ENCODE results near the gene CD2BP2. TPM values are rescaled to one million over a fixed set of nuclear protein-coding genes. Genes with fewer than 3 reads are reported as not detected.

Gene CD2BP2
- total RNA-seq, 2 donors from 2014 or later = 32.9 to 46.4 TPM

DNA sequence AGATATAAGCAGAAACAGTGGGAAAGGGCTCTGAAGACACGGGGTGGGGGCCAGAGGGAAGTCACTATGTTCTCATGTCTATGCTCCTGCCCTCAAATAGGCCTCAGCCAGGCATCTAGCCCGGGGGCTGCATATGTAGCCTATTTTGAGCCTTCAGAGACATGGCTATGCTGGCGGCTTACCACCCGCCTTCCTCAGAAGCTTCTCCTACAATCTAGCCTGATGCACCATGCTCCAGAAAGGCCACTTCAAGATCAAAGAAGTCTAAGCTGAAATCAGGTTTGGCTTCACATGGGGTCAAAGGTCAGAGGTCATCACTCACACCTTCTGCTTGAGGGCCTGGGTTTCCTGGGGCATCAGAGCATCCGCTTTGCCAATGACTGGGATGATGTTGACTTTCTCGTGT is 25.7 kb upstream of the CD2BP2 start:
- no peak overlapping the region for H3K4me3 ChIP-seq
- no peak for TF ChIP-seq POLR2A (IDR thresholded peaks at IDR 0.05)
- TF ChIP-seq, protein P1, sequence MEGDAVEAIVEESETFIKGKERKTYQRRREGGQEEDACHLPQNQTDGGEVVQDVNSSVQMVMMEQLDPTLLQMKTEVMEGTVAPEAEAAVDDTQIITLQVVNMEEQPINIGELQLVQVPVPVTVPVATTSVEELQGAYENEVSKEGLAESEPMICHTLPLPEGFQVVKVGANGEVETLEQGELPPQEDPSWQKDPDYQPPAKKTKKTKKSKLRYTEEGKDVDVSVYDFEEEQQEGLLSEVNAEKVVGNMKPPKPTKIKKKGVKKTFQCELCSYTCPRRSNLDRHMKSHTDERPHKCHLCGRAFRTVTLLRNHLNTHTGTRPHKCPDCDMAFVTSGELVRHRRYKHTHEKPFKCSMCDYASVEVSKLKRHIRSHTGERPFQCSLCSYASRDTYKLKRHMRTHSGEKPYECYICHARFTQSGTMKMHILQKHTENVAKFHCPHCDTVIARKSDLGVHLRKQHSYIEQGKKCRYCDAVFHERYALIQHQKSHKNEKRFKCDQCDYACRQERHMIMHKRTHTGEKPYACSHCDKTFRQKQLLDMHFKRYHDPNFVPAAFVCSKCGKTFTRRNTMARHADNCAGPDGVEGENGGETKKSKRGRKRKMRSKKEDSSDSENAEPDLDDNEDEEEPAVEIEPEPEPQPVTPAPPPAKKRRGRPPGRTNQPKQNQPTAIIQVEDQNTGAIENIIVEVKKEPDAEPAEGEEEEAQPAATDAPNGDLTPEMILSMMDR (IDR thresholded peaks at IDR 0.05) = no peak
- TF ChIP-seq POLR2AphosphoS5 (IDR thresholded peaks at IDR 0.05) = no peak
- intact Hi-C loops (cut with DNase I) = no loop called here

DNA sequence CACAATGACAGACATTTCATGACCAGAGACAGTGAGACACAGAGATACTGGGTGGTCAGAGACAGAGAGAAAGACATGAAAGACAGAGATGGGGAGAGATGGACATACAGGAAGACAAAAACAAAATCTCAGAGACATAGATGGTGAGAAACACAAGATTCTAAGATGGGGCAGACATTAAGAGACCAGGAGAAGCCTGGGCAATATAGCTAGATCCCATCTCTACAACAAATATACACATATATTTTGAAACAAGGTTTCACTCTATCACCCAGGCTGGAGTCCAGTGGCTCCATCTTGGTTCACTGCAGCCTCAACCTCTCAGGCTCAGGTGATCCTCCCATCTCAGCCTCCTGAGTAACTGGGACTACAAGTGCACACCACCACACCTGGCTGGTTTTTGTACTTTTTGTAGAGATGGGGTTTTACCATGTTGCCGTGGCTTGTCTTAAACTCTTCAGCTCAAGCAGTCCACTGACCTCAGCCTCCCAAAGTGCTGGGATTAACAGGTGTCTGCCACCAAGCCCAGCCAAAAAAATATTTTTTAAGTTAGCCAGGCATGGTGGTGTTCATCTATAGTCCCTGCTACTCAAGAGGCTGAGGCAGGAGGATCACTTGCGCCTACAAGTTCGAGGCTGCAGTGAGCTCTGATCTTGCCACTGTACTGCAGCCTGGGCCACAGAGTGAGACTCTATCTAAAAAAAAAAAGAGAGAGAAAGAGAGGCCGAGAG is 25.1 kb upstream of the CD2BP2 start:
- intact Hi-C loops (cut with DNase I) = no loop called here
- no peaks in the 10 kb centered on the region for H3K9me3 ChIP-seq
- 94% methylated on average over 4 of the region's 4 CpGs for WGBS
- H3K27me3 ChIP-seq (replicated peaks; ENCODE audit: insufficient read depth) = no peaks in the 10 kb centered on the region
- peaks cover 3% of the 10 kb centered on the region for H3K4me1 ChIP-seq (replicated peaks)
- TF ChIP-seq POLR2A (IDR thresholded peaks at IDR 0.05) (no peak), POLR2AphosphoS5 (IDR thresholded peaks at IDR 0.05) (no peak)
- TF ChIP-seq, protein P1 (IDR thresholded peaks at IDR 0.05) = no peak
- H3K36me3 ChIP-seq = no peaks in the 10 kb centered on the region
- no peak for DNase-seq (ENCODE audit: low spot score)
- H3K4me3 ChIP-seq = no peak overlapping the region
- no peak overlapping the region for H3K27ac ChIP-seq

More for the DNA sequence above, 25.7 kb upstream of the CD2BP2 start:
- Histone ChIP-seq H3K27me3 (replicated peaks; ENCODE audit: insufficient read depth) (no peaks in the 10 kb centered on the region), H3K4me1 (replicated peaks) (peaks cover 3% of the 10 kb centered on the region), H3K36me3 (no peaks in the 10 kb centered on the region), H3K9me3 (no peaks in the 10 kb centered on the region), H3K27ac (no peak overlapping the region)
- DNase-seq (ENCODE audit: low spot score) = no peak
- 84% methylated on average over 6 of the region's 6 CpGs for WGBS

DNA sequence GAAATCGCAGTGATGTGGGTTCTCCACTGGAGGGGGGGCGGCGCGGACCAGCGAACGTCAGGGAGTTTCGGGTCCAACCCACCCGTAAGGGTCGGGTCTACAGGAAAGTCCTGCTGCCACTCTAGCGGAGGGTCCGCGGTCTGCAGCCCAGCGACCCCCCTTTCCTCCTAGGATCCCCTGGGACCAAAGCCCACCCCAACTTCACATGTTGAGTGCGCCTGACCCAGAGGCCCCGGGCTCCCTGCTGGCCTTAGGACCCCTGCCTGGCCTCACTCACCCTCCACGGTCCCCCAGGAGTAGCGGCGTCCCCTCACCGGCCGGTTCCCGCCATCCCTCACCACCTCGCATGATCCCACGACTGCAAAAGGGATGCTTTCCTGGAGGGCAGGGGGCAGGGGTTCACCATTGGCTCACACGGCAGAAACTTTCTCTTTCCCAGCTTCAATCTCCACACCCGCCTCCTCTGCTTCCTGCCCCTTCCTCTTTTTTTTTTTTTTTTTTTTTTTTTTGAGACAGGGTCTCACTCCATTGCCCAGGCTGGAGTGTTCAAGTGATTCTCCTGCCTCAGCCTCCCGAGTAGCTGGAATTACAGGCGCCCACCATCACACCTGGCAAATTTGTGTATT is 24.2 kb upstream of the CD2BP2 start:
- no peaks in the 10 kb centered on the region for H3K36me3 ChIP-seq
- TF ChIP-seq, protein P1 (IDR thresholded peaks at IDR 0.05) = no peak
- TF ChIP-seq POLR2AphosphoS5 (IDR thresholded peaks at IDR 0.05) (no peak), POLR2A (IDR thresholded peaks at IDR 0.05) (no peak)
- intact Hi-C loops (cut with DNase I) = loop anchor here (2.0 to 10.0 kb wide), 2 partner anchors 16 to 284 kb away; partner anchors contain the start of genes TBX6, YPEL3 and ZNF48
- 21% methylated on average over 27 of the region's 27 CpGs for WGBS
- H3K4me1 ChIP-seq (replicated peaks) = peaks cover 3% of the 10 kb centered on the region
- H3K4me3 ChIP-seq = peak overlapping the region; percentile 56 to 62
- no peaks in the 10 kb centered on the region for H3K9me3 ChIP-seq
- H3K27me3 ChIP-seq (replicated peaks; ENCODE audit: insufficient read depth) = no peaks in the 10 kb centered on the region
- no peak for DNase-seq (ENCODE audit: low spot score)
- peak overlapping the region; percentile 98 to 100 for H3K27ac ChIP-seq

DNA sequence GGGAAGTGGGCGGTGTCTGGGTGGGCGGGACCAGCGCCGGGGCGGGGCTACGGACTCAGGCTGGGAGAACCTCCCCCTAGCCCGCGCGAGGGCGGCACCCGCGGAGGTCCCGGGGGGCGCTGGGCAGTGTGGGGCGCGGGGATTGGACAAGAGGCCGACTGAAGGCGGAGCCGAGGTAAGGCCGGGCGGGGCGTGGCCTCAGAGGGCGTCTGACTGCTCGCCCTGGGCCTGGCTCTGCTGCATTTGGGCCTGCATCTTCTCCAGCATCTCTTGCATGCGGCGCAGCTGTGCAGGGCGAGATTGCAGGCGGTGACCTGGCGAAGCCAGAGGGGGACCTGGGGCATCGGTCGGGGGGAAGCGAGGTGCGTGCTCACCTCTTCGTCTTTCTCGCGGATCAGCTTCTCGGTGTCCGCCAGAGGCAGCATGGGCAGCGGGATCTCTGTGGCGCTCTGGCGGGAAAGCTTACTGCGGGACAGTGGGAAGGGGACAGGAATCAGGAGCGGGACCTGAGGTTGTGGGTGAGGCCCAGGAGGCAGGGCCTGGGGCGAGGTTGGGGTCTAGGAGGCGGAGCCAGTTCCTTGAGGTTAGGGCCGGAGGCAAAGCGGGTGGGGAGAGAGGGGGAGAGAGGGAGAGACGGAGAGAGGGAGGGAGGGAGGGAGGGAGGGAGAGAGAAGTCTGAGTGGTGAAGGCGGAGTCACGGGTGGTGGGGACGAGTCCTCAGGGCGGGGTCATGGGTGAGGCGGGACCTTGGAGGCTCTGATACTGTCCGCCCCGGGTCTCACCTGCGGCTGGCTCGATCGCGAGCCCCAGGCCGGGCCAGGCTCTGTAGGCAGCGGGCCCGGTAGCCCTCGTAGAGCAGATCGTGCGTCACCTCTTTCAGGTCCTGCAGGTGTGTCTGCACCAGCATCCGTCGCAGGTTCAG is 23.4 kb upstream of the CD2BP2 start:
- TF ChIP-seq POLR2A (IDR thresholded peaks at IDR 0.05) = peak; percentile 90
- TF ChIP-seq POLR2AphosphoS5 (IDR thresholded peaks at IDR 0.05) = peak; percentile 90
- TF ChIP-seq, protein P1 (IDR thresholded peaks at IDR 0.05) = peak in 2 of 4 experiments; percentile 24 to 32
- H3K27ac ChIP-seq = peak overlapping the region; percentile 98 to 100
- H3K27me3 ChIP-seq (replicated peaks; ENCODE audit: insufficient read depth) = no peaks in the 10 kb centered on the region
- WGBS = under 1% methylated on average over 65 of the region's 67 CpGs
- DNase-seq (ENCODE audit: low spot score) = peak; percentile 99
- H3K9me3 ChIP-seq = no peaks in the 10 kb centered on the region
- peaks cover 3% of the 10 kb centered on the region for H3K4me1 ChIP-seq (replicated peaks)
- intact Hi-C loops (cut with DNase I) = loop anchor here (2.0 to 10.0 kb wide), 2 partner anchors 16 to 284 kb away; partner anchors contain the start of genes TBX6, YPEL3 and ZNF48
- no peaks in the 10 kb centered on the region for H3K36me3 ChIP-seq
- peak overlapping the region; percentile 56 to 62 for H3K4me3 ChIP-seq
